GM18519 (cell line): ENCODE results near the gene PCSK9.

Source experiments
- ATAC-seq: cut with Tn5 transposase; IDR thresholded peaks from one replicate; pipeline ENCODE4 v1.9.1; 2021; ENCODE audit warnings: mild to moderate bottlenecking, moderate library complexity; ENCODE audit not compliant: unreplicated experiment, low FRiP score

PCSK9 gene

GRCh38 chr1:55039342-55040082 is at the start of gene PCSK9:
PCSK9 (plus strand) TSS chr1:55039548; CDS start chr1:55039838, 290 bp downstream.
- no peak for ATAC-seq

- no peak for ATAC-seq
Observed at GRCh38 chr1:54989968-54990810, 49.2 kb upstream of the PCSK9 start.

- ATAC-seq, result no peak
Observed at GRCh38 chr1:54990916-54991315, 48.4 kb upstream of the PCSK9 start.

GRCh38 chr1:54991939-54992338 is 47.4 kb upstream of the PCSK9 start:
- ATAC-seq, result no peak

GRCh38 chr1:54993140-54993539 is 46.2 kb upstream of the PCSK9 start:
- ATAC-seq, result no peak

GRCh38 chr1:54994355-54994990 is 44.9 kb upstream of the PCSK9 start:
- ATAC-seq, result no peak

- no peak for ATAC-seq
Observed at GRCh38 chr1:54995013-54995760, 44.2 kb upstream of the PCSK9 start.

- no peak for ATAC-seq
Observed at GRCh38 chr1:54995835-54996234, 43.5 kb upstream of the PCSK9 start.

GRCh38 chr1:54996359-54996868 is 42.9 kb upstream of the PCSK9 start:
- ATAC-seq, result no peak

GRCh38 chr1:54996869-54997710 is 42.3 kb upstream of the PCSK9 start:
- ATAC-seq, result no peak

- no peak for ATAC-seq
Observed at GRCh38 chr1:54997711-54997986, 41.7 kb upstream of the PCSK9 start.

GRCh38 chr1:54998100-54998499 is 41.2 kb upstream of the PCSK9 start:
- ATAC-seq, result no peak

- no peak for ATAC-seq
Observed at GRCh38 chr1:54998677-54999076, 40.7 kb upstream of the PCSK9 start, which contains the start of gene BSND. BSND (plus strand) TSS chr1:54998933; CDS start chr1:54999187, 254 bp downstream.

GRCh38 chr1:55000110-55001085 is 39.0 kb upstream of the PCSK9 start:
- ATAC-seq, result no peak

GRCh38 chr1:55001311-55001710 is 38.0 kb upstream of the PCSK9 start:
- no peak for ATAC-seq

GRCh38 chr1:55002686-55003085 is 36.7 kb upstream of the PCSK9 start:
- no peak for ATAC-seq

- ATAC-seq, result no peak
Observed at GRCh38 chr1:55005351-55006140, 33.8 kb upstream of the PCSK9 start.

GRCh38 chr1:55006931-55007330 is 32.4 kb upstream of the PCSK9 start:
- ATAC-seq, result no peak
